ENCODE results near the gene KIF18A.

GRCh38 chr11:27973851-27974536 lies 134.0 kb downstream of the KIF18A start:
- TF ChIP-seq, protein P1, sequence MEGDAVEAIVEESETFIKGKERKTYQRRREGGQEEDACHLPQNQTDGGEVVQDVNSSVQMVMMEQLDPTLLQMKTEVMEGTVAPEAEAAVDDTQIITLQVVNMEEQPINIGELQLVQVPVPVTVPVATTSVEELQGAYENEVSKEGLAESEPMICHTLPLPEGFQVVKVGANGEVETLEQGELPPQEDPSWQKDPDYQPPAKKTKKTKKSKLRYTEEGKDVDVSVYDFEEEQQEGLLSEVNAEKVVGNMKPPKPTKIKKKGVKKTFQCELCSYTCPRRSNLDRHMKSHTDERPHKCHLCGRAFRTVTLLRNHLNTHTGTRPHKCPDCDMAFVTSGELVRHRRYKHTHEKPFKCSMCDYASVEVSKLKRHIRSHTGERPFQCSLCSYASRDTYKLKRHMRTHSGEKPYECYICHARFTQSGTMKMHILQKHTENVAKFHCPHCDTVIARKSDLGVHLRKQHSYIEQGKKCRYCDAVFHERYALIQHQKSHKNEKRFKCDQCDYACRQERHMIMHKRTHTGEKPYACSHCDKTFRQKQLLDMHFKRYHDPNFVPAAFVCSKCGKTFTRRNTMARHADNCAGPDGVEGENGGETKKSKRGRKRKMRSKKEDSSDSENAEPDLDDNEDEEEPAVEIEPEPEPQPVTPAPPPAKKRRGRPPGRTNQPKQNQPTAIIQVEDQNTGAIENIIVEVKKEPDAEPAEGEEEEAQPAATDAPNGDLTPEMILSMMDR (IDR thresholded peaks at IDR 0.05): no peak
- no peak for TF ChIP-seq POLR2A (IDR thresholded peaks at IDR 0.05)
